Ishikawa (cell line): ENCODE results near the gene MXRA8.

ENCODE experiments used
- CEBPB ChIP-seq: IDR thresholded peaks from 2 replicates; pipeline ENCODE4 v1.6.1; 2012
- CREB1 ChIP-seq: IDR thresholded peaks from 2 replicates; pipeline ENCODE4 v1.6.1; 2012; ENCODE audit warnings: low read depth
- EGR1 ChIP-seq: IDR thresholded peaks from 2 replicates; pipeline ENCODE4 v1.6.1; 2012
- EP300 ChIP-seq: IDR thresholded peaks from 2 replicates; pipeline ENCODE4 v1.6.1; 2012; ENCODE audit warnings: borderline replicate concordance
- FOXM1 ChIP-seq: IDR thresholded peaks from 2 replicates; pipeline ENCODE4 v1.6.1; 2012; ENCODE audit warnings: low read depth, borderline replicate concordance
- MAX ChIP-seq: IDR thresholded peaks from 2 replicates; pipeline ENCODE4 v1.6.1; 2012
- NFIC ChIP-seq: IDR thresholded peaks from 2 replicates; pipeline ENCODE4 v1.6.1; 2012
- RAD21 ChIP-seq: IDR thresholded peaks from 2 replicates; pipeline ENCODE4 v1.6.1; 2012; ENCODE audit warnings: low read depth
- REST ChIP-seq: IDR thresholded peaks from 2 replicates; pipeline ENCODE4 v1.6.1; 2012; ENCODE audit warnings: low read depth, mild to moderate bottlenecking
- TAF1 ChIP-seq: IDR thresholded peaks from 2 replicates; pipeline ENCODE4 v1.6.1; 2012; ENCODE audit warnings: low read depth, mild to moderate bottlenecking
- TCF12 ChIP-seq: IDR thresholded peaks from 2 replicates; pipeline ENCODE4 v1.6.1; 2012; ENCODE audit warnings: low read depth
- TEAD4 ChIP-seq: IDR thresholded peaks from 2 replicates; pipeline ENCODE4 v1.6.1; 2012
- USF1 ChIP-seq: IDR thresholded peaks from 2 replicates; pipeline ENCODE4 v1.6.1; 2012
- YY1 ChIP-seq: IDR thresholded peaks from 2 replicates; pipeline ENCODE4 v1.6.1; 2012; ENCODE audit warnings: low read depth
- ZBTB7A ChIP-seq: IDR thresholded peaks from 2 replicates; pipeline ENCODE4 v1.6.1; 2012; ENCODE audit warnings: low read depth

Gene MXRA8

GRCh38 chr1:1326075-1326605 lies 32.2 kb downstream of the MXRA8 start:
- TF ChIP-seq YY1 (no peak), REST (no peak), CREB1 (no peak), TEAD4 (no peak), RAD21 (no peak), FOXM1 (no peak), TCF12 (no peak), EP300 (no peak), MAX (no peak), NFIC (no peak)

GRCh38 chr1:1325288-1326074 lies 32.9 kb downstream of the MXRA8 start:
- no peak for TF ChIP-seq FOXM1
- no peak for TF ChIP-seq RAD21
- TF ChIP-seq USF1, result no peak
- no peak for TF ChIP-seq EP300
- no peak for TF ChIP-seq TCF12
- no peak for TF ChIP-seq NFIC
- no peak for TF ChIP-seq ZBTB7A
- no peak for TF ChIP-seq CREB1
- TF ChIP-seq MAX, result no peak
- no peak for TF ChIP-seq TEAD4
- TF ChIP-seq EGR1, result no peak
- TF ChIP-seq YY1, result no peak
- TF ChIP-seq TAF1, result no peak
- TF ChIP-seq REST, result no peak
- TF ChIP-seq CEBPB, result no peak

- peak; percentile 9; the same call in 1 of the 2 replicates for TF ChIP-seq TCF12
- TF ChIP-seq TAF1, result peak; percentile 78; the same call in 1 of the 2 replicates
- TF ChIP-seq MAX, result peak; percentile 66
- TF ChIP-seq REST, result no peak
- peak; percentile 30 for TF ChIP-seq ZBTB7A
- no peak for TF ChIP-seq FOXM1
- TF ChIP-seq USF1, result no peak
- no peak for TF ChIP-seq CEBPB
- no peak for TF ChIP-seq YY1
- peak; percentile 28; the same call in 1 of the 2 replicates for TF ChIP-seq CREB1
- TF ChIP-seq EP300, result no peak
- no peak for TF ChIP-seq NFIC
- no peak for TF ChIP-seq TEAD4
- TF ChIP-seq EGR1, result no peak
- no peak for TF ChIP-seq RAD21
Measured at GRCh38 chr1:1324524-1325287, 33.6 kb downstream of the MXRA8 start, which contains the start of the genes CPTP and INTS11. Gene CPTP (plus strand): TSS chr1:1324802. CDS start chr1:1326911, 2,109 bp downstream. Gene INTS11 (minus strand): TSS chr1:1324660. CDS start chr1:1324608, 52 bp downstream.
